NCI-H2227 (cell line): Measurements from ENCODE around the gene OSR1.

ENCODE experiments used
- DNase-seq: peaks from one replicate; lab custom pipeline; 2025; ENCODE audit not compliant: unreplicated experiment; lab: John Stamatoyannopoulos, UW

Gene OSR1

GRCh38 chr2:19359456-19359855 lies 1.0 kb upstream of the OSR1 start:
- no peak for DNase-seq

DNA sequence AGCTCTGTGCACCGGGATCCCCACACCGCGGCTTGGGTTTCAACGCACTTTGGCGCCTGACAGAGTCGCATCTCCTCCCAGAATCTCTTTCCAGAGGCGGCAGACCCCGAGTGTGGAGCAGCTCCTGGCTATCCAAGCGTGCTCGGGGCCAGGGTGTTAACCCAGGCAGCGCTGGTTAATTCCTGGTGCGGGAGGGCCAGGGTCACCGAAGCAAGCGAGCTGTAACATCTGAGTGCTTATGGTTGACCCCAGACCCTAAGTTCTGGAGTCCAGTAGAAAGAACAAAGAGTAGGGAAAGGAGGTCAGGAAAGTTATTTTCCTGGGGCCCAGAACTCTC lies 566 bp upstream of the OSR1 start:
- no peak for DNase-seq

DNA sequence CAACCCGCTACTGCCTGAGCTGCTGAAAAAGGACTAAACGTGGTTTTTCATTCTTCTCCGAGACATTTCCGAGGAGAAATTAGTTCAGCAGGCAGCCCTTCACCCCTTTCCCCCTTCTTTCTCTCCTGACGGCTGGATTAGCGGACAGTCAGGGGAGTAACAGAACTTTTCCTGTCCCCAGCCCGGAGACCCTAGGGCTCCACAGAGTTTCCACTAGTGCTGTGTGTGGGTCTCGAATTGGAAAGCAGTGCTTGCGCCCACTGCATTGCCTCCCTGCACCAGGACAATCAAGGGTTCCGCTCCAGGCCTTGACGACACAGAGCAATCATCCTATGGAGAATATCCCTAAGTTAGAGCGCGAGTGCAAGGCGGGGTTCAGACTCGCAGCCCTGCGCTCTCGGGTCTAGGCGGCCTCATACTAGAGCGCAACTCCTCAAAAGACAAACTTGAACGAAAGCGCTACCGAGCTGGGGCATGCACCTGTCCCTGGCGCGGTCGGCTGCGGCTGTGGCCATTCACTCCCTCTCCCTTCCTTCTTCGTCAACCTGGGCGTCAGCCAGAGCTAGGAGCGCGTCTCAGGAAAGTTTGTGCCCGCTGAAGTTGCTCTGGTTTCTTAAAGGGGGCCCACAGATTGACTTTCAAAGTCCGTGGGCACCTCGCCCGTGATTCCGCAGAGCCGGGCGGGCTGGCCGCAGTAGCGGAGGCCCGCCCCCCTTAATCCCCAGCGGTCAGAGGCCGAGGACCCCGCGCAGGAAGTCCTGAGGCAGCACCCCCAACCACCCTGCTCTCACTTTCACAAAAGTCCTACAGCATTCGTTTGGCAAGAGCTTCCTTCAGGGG lies 801 bp downstream of the OSR1 start:
- no peak for DNase-seq

GRCh38 chr2:19356545-19357401 lies 1.6 kb downstream of the OSR1 start:
- no peak for DNase-seq

DNA sequence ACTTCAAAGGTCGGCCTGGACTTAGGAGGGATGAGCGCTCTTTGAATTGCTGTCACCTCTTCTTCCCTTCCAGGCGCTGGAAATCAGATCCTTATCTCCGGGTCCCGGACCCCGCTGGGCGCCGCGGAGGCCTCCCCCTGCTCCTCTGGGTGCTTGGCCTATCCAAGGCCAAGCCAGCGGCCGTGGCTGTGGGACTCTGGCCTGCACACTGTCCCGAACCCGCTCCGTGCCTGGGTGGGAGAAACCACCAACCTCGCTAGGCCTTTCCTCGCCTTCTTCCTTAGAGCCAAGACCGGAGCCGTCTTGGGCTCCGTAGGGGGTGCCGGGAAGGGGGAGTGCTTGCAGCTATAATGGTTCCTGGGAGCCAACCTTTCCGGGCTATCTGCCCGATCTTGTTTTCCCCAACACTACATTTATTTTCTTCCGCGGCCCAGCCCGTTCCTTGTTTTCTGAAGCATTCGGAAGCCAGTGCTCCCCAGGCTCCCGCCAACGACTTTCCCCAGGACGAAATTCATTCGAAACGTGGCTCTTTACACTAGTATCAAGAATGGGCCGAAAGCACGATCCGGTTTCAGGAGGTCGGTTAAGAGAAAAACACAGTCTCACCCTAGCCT lies 2.4 kb downstream of the OSR1 start:
- DNase-seq = no peak

GRCh38 chr2:19355416-19355821 lies 3.0 kb downstream of the OSR1 start:
- no peak for DNase-seq

- DNase-seq = no peak
Measured at GRCh38 chr2:19355014-19355405, 3.4 kb downstream of the OSR1 start.

DNA sequence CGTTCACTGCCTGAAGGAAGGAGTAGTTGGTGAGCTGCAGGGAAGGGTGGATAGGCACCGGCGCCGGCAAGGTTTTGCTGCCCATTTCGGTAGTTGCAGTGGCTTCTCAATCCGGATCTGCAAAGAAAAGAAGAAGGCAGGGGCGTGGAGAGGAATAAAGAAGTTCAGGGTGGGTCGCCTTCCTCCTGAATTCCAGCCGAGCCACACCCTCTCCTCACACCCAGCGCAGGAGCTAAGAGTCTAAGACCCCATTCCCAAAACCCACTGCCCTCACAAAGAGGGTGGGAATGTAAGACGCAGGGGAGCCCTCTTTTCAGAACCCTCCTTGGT lies 4.7 kb downstream of the OSR1 start:
- DNase-seq = no peak

GRCh38 chr2:19352946-19353720 lies 5.3 kb downstream of the OSR1 start:
- DNase-seq = no peak

GRCh38 chr2:19351899-19352697 lies 6.3 kb downstream of the OSR1 start:
- DNase-seq = no peak

- DNase-seq = no peak
Measured at GRCh38 chr2:19351499-19351898, 6.9 kb downstream of the OSR1 start.

- DNase-seq = no peak
Measured at GRCh38 chr2:19350678-19351401, 7.6 kb downstream of the OSR1 start.

- DNase-seq = peak; percentile 59
Measured at GRCh38 chr2:19349911-19350677, 8.3 kb downstream of the OSR1 start.

DNA sequence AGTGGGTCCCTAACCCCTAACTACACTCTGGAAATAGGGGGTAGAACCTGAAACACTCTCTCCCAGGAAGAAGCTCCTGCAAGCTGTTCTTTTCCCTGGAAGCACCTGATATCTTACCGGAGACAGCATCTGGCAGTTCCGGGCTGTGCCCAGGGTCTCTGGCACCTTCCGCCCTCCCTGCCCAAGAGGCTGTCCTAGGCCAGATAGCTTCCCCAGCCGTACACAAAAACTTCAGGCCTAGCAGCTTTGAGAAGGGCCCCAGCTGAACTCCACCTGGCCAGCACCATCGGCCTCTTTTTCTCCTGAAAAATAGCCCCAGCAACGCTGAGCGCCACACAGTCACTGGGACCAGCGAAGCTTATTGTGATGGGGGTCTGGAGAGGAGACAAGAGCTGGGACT lies 9.7 kb downstream of the OSR1 start:
- no peak for DNase-seq

DNA sequence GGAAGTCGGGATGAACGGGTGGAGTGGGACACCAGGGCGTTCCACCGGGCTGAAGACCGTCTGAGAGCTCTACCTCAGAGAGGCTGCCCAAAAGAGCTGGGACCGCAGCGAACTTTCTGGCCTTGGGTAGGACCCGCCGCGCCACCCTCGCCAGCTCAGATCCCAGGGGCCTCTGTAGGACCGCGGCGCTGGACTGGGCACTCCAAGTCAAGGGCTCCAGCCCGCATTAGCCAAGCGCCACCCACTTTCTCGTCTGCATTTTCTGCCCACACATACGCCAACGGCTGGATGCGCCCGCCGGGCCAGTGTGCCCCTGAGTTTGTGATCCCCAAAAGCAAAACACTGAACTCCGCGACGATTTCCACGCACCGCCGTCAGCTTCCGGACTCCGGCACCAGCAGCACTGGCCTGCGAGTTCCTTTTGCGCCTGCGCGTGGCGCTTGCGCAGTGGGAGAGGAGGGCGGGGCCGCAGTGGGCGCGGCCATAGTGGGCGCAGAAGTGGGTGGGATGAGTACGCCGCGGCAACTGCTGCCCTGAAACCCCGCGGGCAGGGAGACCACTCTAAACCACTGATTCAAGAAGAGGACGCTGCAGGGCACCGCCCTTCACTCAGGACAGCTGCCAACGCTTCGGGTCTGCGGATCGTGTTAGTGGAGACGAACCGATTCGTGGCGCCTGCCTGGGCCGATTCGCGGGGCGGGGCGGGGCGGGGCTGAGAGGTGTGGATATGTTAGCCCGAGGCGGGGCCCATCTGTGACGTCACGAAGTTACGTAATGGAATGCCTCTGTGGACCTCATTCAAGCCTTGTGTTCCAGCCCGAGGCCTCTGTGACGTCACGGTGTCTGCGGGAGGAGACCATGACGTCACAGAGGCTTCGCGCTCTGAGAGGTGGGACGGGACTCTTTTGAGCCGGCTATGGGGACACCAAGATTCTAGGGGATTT lies 10.5 kb downstream of the OSR1 start:
- peak; percentile 97 for DNase-seq

DNA sequence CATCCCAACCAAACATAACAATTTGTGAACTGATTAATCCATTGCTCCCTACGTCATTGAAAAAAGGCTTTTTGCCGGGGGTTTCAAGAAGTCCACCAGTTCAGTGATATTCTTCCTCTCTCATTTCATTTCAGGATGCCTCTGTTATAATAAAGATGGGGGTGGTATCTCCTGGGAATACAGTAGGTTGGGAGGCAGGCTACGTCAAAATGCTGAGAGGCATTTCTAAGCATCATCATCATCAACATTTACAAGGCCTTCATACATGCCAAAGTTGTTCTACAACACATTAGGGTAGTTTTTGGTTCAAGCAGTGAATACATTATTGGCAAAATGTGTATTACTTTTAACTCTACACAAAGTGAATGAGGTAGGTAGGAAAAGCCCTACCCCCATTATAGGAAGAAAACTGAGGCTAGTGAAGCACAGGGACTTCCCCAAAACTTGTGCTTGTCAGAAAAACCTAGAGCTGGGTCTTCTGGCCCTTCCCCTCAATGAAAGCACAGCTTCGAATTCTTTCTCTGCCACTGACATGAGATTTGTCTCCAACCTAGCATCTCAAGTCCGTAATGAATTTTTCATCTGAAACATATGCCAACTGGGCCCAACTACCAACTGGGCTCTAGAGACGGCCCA lies 11.3 kb downstream of the OSR1 start:
- no peak for DNase-seq

GRCh38 chr2:19337742-19338141 lies 20.7 kb downstream of the OSR1 start:
- DNase-seq = no peak

DNA sequence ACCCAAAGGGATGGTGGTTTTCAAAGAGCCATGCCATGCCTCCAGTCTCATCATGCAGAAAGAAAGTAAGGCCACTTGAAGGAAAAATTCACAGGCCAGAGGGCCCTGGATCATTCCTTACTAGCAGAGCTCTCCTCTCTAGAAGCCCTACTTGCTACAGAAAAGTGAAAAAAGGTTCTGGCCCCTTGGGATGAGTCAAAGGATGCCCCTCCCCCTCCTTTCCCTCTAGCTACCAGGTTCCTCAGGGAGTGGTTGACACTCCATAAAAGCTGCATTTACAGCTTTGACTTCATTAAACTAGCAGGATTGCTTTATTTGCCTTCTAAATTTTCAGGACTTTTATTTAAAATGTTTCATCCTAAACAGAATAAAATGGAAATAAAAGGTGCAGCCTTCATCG lies 21.2 kb downstream of the OSR1 start:
- DNase-seq = no peak
